SH-SY5Y (cell line): ENCODE measurements around the gene KLF13.

Source experiments
- GATA2 ChIP-seq: IDR thresholded peaks from 2 replicates; pipeline ENCODE4 v1.6.1; 2011; ENCODE audit warnings: mild to moderate bottlenecking, low read depth, low read length
- GATA3 ChIP-seq: IDR thresholded peaks from 2 replicates; pipeline ENCODE4 v1.6.1; 2011; ENCODE audit warnings: low read depth, mild to moderate bottlenecking, low read length, moderate library complexity

- TF ChIP-seq GATA2 (no peak), GATA3 (no peak)
Observed at GRCh38 chr15:31409171-31409570, 82.5 kb downstream of the KLF13 start.
